ENCODE data around the gene STMN3. TPM values are rescaled to one million over a fixed set of nuclear protein-coding genes. Genes with fewer than 3 reads are reported as not detected.

Gene STMN3
- total RNA-seq, 1 experiment from 2014 or later, result 138 TPM

GRCh38 chr20:63659370-63659769, 6.1 kb upstream of the STMN3 start:
- peak overlapping the region; percentile 73 for H3K27ac ChIP-seq (ENCODE audit: low read depth, low read length)
- no peaks in the 10 kb centered on the region for H3K9me3 ChIP-seq (ENCODE audit: control insufficient read depth in 1 of 2, insufficient read depth in 1 of 2, low read depth in 1 of 2, low read length in 2 of 2)
- ChIA-PET POLR2A (interaction anchor here (1.0 kb wide), 1 partner anchor 39 kb away, joined by 4 read pairs; no protein-coding TSS in a partner anchor), RAD21 (ENCODE audit: low non-redundant PET in 1 of 2, low total read pairs in 2 of 2, uncharacterized antibody in 2 of 2, unreplicated experiment in 2 of 2) (interaction anchor here in 1 of 2 experiments (0.6 kb wide), 1 partner anchor 27 kb away, joined by 4 read pairs; no protein-coding TSS in a partner anchor), CTCF (no interaction called here)
- H3K79me2 ChIP-seq (ENCODE audit: insufficient read depth, low read length), result peaks cover 51% of the 10 kb centered on the region
- intact Hi-C loops (cut with micrococcal nuclease), result no loop called here
- H4K20me1 ChIP-seq (ENCODE audit: insufficient read depth), result no peaks in the 10 kb centered on the region
- DNase-seq (ENCODE audit: low read depth, low spot score) (no peak), ATAC-seq (peak; percentile 46)
- peak overlapping the region; percentile 97 for H3K4me2 ChIP-seq (ENCODE audit: low read length)
- peaks cover 9 to 15% of the 10 kb centered on the region in 2 experiments for H3K36me3 ChIP-seq (ENCODE audit: control insufficient read depth in 1 of 2, insufficient read depth in 2 of 2, low read length in 2 of 2)
- H3K4me1 ChIP-seq (ENCODE audit: control insufficient read depth in 1 of 2, insufficient read depth in 2 of 2, low read length in 2 of 2), result peaks cover 12 to 31% of the 10 kb centered on the region in 2 experiments
- no TSS peak for BruUV-seq (replicated peaks)
- no peaks in the 10 kb centered on the region for H3K9me2 ChIP-seq (ENCODE audit: insufficient read depth)
- peak overlapping the region; percentile 82 to 99 for H3K4me3 ChIP-seq (replicated peaks in 1 of 2; ENCODE audit: low read depth in 1 of 2, low read length in 2 of 2)
- no peak for TF ChIP-seq EZH2 (IDR thresholded peaks at IDR 0.05)
- TF ChIP-seq SRF (IDR thresholded peaks at IDR 0.05; ENCODE audit: low read depth), result no peak
- TF ChIP-seq ATF3 (IDR thresholded peaks at IDR 0.05), result no peak
- no peak for TF ChIP-seq CBX3 (IDR thresholded peaks at IDR 0.05; ENCODE audit: low read depth)
- no peak for TF ChIP-seq MAX (IDR thresholded peaks at IDR 0.05)
- peak overlapping the region; percentile 82 for H3K9ac ChIP-seq (ENCODE audit: low read length)
- H3K27me3 ChIP-seq (ENCODE audit: insufficient read depth, low read length), result no peaks in the 10 kb centered on the region
- no peak overlapping the region for H2AFZ ChIP-seq (ENCODE audit: low read depth, low read length, poor library complexity, severe bottlenecking)

- Histone ChIP-seq H3K27me3 (ENCODE audit: insufficient read depth, low read length) (no peaks in the 10 kb centered on the region), H3K79me2 (ENCODE audit: insufficient read depth, low read length) (peaks cover 45% of the 10 kb centered on the region), H3K4me2 (ENCODE audit: low read length) (peak overlapping the region; percentile 97), H4K20me1 (ENCODE audit: insufficient read depth) (no peaks in the 10 kb centered on the region), H3K4me1 (ENCODE audit: control insufficient read depth in 1 of 2, insufficient read depth in 2 of 2, low read length in 2 of 2) (peaks cover 16 to 37% of the 10 kb centered on the region in 2 experiments), H3K9me2 (ENCODE audit: insufficient read depth) (no peaks in the 10 kb centered on the region), H3K27ac (ENCODE audit: low read depth, low read length) (peak overlapping the region; percentile 73), H3K4me3 (replicated peaks in 1 of 2; ENCODE audit: low read depth in 1 of 2, low read length in 2 of 2) (peak overlapping the region; percentile 82 to 99), H3K9me3 (ENCODE audit: control insufficient read depth in 1 of 2, insufficient read depth in 1 of 2, low read depth in 1 of 2, low read length in 2 of 2) (no peaks in the 10 kb centered on the region), H3K36me3 (ENCODE audit: control insufficient read depth in 1 of 2, insufficient read depth in 2 of 2, low read length in 2 of 2) (peaks cover 9 to 15% of the 10 kb centered on the region in 2 experiments), H3K9ac (ENCODE audit: low read length) (peak overlapping the region; percentile 82), H2AFZ (ENCODE audit: low read depth, low read length, poor library complexity, severe bottlenecking) (no peak overlapping the region)
- BruUV-seq (replicated peaks), result no TSS peak
- RAD21 ChIA-PET (ENCODE audit: low non-redundant PET in 1 of 2, low total read pairs in 2 of 2, uncharacterized antibody in 2 of 2, unreplicated experiment in 2 of 2), result interaction anchor here (0.6 to 1.3 kb wide), 3 partner anchors 24 to 28 kb away, joined by 3 to 5 read pairs (median 4); no protein-coding TSS in a partner anchor
- intact Hi-C loops (cut with micrococcal nuclease), result loop anchor here (1.0 kb wide), 2 partner anchors 24 to 30 kb away; no protein-coding TSS in a partner anchor
- POLR2A ChIA-PET, result interaction anchor here (0.8 to 1.5 kb wide), 9 partner anchors 9 to 205 kb away, joined by 3 to 14 read pairs (median 4); partner anchors contain the start of gene HELZ2
- ATAC-seq, result peak; percentile 31
- CTCF ChIA-PET, result interaction anchor here (1.0 kb wide), 1 partner anchor 17 kb away, joined by 5 read pairs; no protein-coding TSS in a partner anchor
- TF ChIP-seq ZBTB33 (IDR thresholded peaks at IDR 0.05; ENCODE audit: extremely low read depth, insufficient replicate concordance, low read length) (no peak), ELF1 (IDR thresholded peaks at IDR 0.05; ENCODE audit: borderline replicate concordance, low read depth) (no peak), CTCF (IDR thresholded peaks at IDR 0.05 in 2 of 3, conservative IDR thresholded peaks at IDR 0.05 in 1 of 3; ENCODE audit: borderline replicate concordance in 1 of 3, insufficient read depth in 1 of 3, low read depth in 2 of 3, low read length in 2 of 3) (no peak), MAX (IDR thresholded peaks at IDR 0.05) (no peak), YY1 (IDR thresholded peaks at IDR 0.05; ENCODE audit: extremely low read depth, insufficient replicate concordance, low read depth, low read length) (no peak), POLR2AphosphoS5 (IDR thresholded peaks at IDR 0.05; ENCODE audit: low read depth, low read length) (peak; percentile 5; the same call in 1 of the 2 replicates)
- no peak for DNase-seq (ENCODE audit: low read depth, low spot score)
Measured at GRCh38 chr20:63658749-63659187, 5.5 kb upstream of the STMN3 start.
